Mesothelial cell of epicardium (in vitro differentiated cells): ENCODE measurements around the gene NAA50. TPM values are rescaled to one million over a fixed set of nuclear protein-coding genes. Genes with fewer than 3 reads are reported as not detected.
A peak's percentile ranks its signal among the peaks of the same experiment; 100 is the strongest.

Experiments used
- DNase-seq, 2 experiments: peaks; one replicate each; pipeline ENCODE4 v3.0.0; 2021; ENCODE audit warnings: low spot score in 2 of 2; ENCODE audit not compliant: unreplicated experiment in 2 of 2
- H3K27ac Mint-ChIP-seq: 2 replicates; pipeline ENCODE4 v1.8.0; 2021; ENCODE audit warnings: mixed read lengths
- H3K27me3 Mint-ChIP-seq: 2 replicates; pipeline ENCODE4 v1.8.0; 2021; ENCODE audit warnings: low read depth, mixed read lengths
- H3K36me3 Mint-ChIP-seq: 2 replicates; pipeline ENCODE4 v1.8.0; 2021; ENCODE audit warnings: mixed read lengths
- H3K4me1 Mint-ChIP-seq: 2 replicates; pipeline ENCODE4 v1.8.0; 2021; ENCODE audit warnings: mixed read lengths
- H3K4me3 Mint-ChIP-seq: 2 replicates; pipeline ENCODE4 v1.8.0; 2021; ENCODE audit warnings: mild to moderate bottlenecking, moderate library complexity, mixed read lengths
- H3K9me3 Mint-ChIP-seq: 2 replicates; pipeline ENCODE4 v1.8.0; 2021; ENCODE audit warnings: mixed read lengths
- CTCF ChIP-seq: fragments of 200-600 bp; sonication (generic); IDR thresholded peaks from one replicate; pipeline ENCODE4 v1.5.0; 2021; ENCODE audit warnings: antibody characterized with exemption; ENCODE audit not compliant: unreplicated experiment
- total RNA-seq: library from RNA; stranded (reverse); gene quantifications from 3 replicates; pipeline ENCODE4 v1.2.1, GENCODE V29; 2021

NAA50 gene
- total RNA-seq, 1 donor from 2014 or later = 83.2 TPM

GRCh38 chr3:113712129-113712528 lies 33.9 kb downstream of the NAA50 start:
- no peak for DNase-seq
- Mint-ChIP-seq H3K9me3 (peaks cover 4% of the 10 kb centered on the region), H3K27ac (no peak overlapping the region), H3K4me3 (no peak overlapping the region), H3K4me1 (no peaks in the 10 kb centered on the region), H3K27me3 (no peaks in the 10 kb centered on the region), H3K36me3 (peaks cover 6% of the 10 kb centered on the region)
- no peak for TF ChIP-seq CTCF

- DNase-seq = no peak
- H3K27me3 Mint-ChIP-seq = peaks cover 2% of the 10 kb centered on the region
- H3K36me3 Mint-ChIP-seq = no peaks in the 10 kb centered on the region
- TF ChIP-seq CTCF = no peak
- no peak overlapping the region for H3K27ac Mint-ChIP-seq
- peaks cover 4% of the 10 kb centered on the region for H3K9me3 Mint-ChIP-seq
- no peaks in the 10 kb centered on the region for H3K4me1 Mint-ChIP-seq
- no peak overlapping the region for H3K4me3 Mint-ChIP-seq
Measured at GRCh38 chr3:113707835-113708234, 38.2 kb downstream of the NAA50 start.

GRCh38 chr3:113698956-113699355 lies 47.1 kb downstream of the NAA50 start:
- Mint-ChIP-seq H3K4me1 (peaks cover 15% of the 10 kb centered on the region), H3K4me3 (peak overlapping the region; percentile 65), H3K27ac (peak overlapping the region; percentile 81), H3K9me3 (no peaks in the 10 kb centered on the region), H3K36me3 (no peaks in the 10 kb centered on the region), H3K27me3 (no peaks in the 10 kb centered on the region)
- TF ChIP-seq CTCF = no peak
- DNase-seq = no peak

- Mint-ChIP-seq H3K27me3 (no peaks in the 10 kb centered on the region), H3K4me3 (no peak overlapping the region), H3K36me3 (no peaks in the 10 kb centered on the region), H3K27ac (no peak overlapping the region), H3K4me1 (peaks cover 20% of the 10 kb centered on the region), H3K9me3 (no peaks in the 10 kb centered on the region)
- no peak for TF ChIP-seq CTCF
- DNase-seq = no peak
Measured at GRCh38 chr3:113698213-113698742, 47.8 kb downstream of the NAA50 start.

GRCh38 chr3:113697500-113698090 lies 48.5 kb downstream of the NAA50 start:
- no peak overlapping the region for H3K4me3 Mint-ChIP-seq
- no peaks in the 10 kb centered on the region for H3K27me3 Mint-ChIP-seq
- peaks cover 22% of the 10 kb centered on the region for H3K4me1 Mint-ChIP-seq
- H3K27ac Mint-ChIP-seq = no peak overlapping the region
- TF ChIP-seq CTCF = no peak
- H3K9me3 Mint-ChIP-seq = no peaks in the 10 kb centered on the region
- DNase-seq = no peak
- H3K36me3 Mint-ChIP-seq = no peaks in the 10 kb centered on the region
